Thoracic aorta (tissue), 2 donors: ENCODE results near the gene XRCC6. TPM values are rescaled to one million over a fixed set of nuclear protein-coding genes. Genes with fewer than 3 reads are reported as not detected.
"Not testable (repeated sequence)": the region's sequence is repeated elsewhere in the genome, so short reads cannot be mapped to it uniquely, and the experiment has no call there.

Experiments
- ATAC-seq: fragments of 150-250 bp; one replicate; pipeline ENCODE4 v1.8.0; 2017; ENCODE audit warnings: low read depth; ENCODE audit not compliant: insufficient number of reproducible peaks, low FRiP score
- DNase-seq: peaks from one replicate; pipeline ENCODE4 v3.0.0-alpha.2; 2020; ENCODE audit warnings: low spot score
- H3K27ac ChIP-seq, 2 donors: fragments of 200-600 bp; sonication (generic); 1 replicate in 1 of 2; 2 replicates in 1 of 2; pipeline ENCODE4 v1.5.1; 2016; ENCODE audit warnings: mild to moderate bottlenecking in 2 of 2, moderate library complexity in 2 of 2
- H3K27me3 ChIP-seq: fragments of 200-600 bp; sonication (generic); replicated peaks from 2 replicates; pipeline ENCODE4 v1.6.0; 2016; ENCODE audit warnings: mild to moderate bottlenecking; ENCODE audit not compliant: insufficient read depth
- H3K36me3 ChIP-seq: fragments of 200-600 bp; sonication (generic); one replicate; pipeline ENCODE4 v1.5.1; 2016
- H3K4me1 ChIP-seq, 2 donors: fragments of 200-600 bp; sonication (generic); 1 replicate in 1 of 2; 2 replicates in 1 of 2; pipeline versions ENCODE4 v1.5.1 to v1.6.0; 2016; ENCODE audit warnings: low read depth in 2 of 2, mild to moderate bottlenecking in 1 of 2; ENCODE audit not compliant: control insufficient read depth in 1 of 2
- H3K4me3 ChIP-seq: fragments of 200-600 bp; sonication (generic); 2 replicates; pipeline ENCODE4 v1.5.1; 2016; ENCODE audit warnings: mild to moderate bottlenecking
- H3K9me3 ChIP-seq: fragments of 200-600 bp; sonication (generic); 2 replicates; pipeline ENCODE4 v1.5.1; 2016
- total RNA-seq, 2 donors: library from RNA; depleted of rRNA; stranded (reverse); fragments of >200 nt; gene quantifications; one replicate each; pipeline versions ENCODE4 v1.1.0 to v1.2.3, GENCODE V29; 2016
- TF ChIP-seq, protein P1 (sequence below): fragments of 200-600 bp; sonication (generic); IDR thresholded peaks from one replicate; pipeline ENCODE4 v1.5.1; 2019; ENCODE audit warnings: antibody characterized with exemption

The XRCC6 gene
- total RNA-seq, 2 donors from 2014 or later: 126 to 131 TPM

DNA sequence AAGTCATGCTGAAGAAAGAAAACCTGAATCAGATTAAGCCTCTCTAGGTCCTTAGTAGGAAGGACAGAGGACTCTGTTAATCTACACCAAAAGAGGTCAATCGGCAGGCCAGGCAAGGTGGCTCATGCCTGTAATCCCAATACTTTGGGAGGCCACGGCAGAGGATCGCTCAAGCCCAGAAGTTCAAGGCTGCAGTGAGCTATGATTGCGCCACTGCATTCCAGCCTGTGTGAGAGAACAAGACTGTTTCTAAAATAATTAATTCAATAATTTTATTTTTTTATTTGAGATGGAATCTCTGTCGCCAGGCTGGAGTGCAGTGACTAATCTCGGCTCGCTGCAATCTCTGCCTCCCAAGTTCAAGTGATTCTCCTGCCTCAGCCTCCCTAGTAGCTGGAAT lies 4.5 kb downstream of the XRCC6 start:
- no peak for ATAC-seq
- peaks cover 50% of the 10 kb centered on the region for H3K36me3 ChIP-seq

GRCh38 chr22:41631115-41631514 lies 10.0 kb downstream of the XRCC6 start:
- not testable (repeated sequence) for ATAC-seq, H3K4me3 ChIP-seq, H3K4me1 ChIP-seq, DNase-seq, H3K27me3 ChIP-seq, H3K27ac ChIP-seq, H3K9me3 ChIP-seq
- H3K36me3 ChIP-seq: peaks cover 39% of the 10 kb centered on the region

More for the DNA sequence above, 4.5 kb downstream of the XRCC6 start:
- TF ChIP-seq, protein P1, sequence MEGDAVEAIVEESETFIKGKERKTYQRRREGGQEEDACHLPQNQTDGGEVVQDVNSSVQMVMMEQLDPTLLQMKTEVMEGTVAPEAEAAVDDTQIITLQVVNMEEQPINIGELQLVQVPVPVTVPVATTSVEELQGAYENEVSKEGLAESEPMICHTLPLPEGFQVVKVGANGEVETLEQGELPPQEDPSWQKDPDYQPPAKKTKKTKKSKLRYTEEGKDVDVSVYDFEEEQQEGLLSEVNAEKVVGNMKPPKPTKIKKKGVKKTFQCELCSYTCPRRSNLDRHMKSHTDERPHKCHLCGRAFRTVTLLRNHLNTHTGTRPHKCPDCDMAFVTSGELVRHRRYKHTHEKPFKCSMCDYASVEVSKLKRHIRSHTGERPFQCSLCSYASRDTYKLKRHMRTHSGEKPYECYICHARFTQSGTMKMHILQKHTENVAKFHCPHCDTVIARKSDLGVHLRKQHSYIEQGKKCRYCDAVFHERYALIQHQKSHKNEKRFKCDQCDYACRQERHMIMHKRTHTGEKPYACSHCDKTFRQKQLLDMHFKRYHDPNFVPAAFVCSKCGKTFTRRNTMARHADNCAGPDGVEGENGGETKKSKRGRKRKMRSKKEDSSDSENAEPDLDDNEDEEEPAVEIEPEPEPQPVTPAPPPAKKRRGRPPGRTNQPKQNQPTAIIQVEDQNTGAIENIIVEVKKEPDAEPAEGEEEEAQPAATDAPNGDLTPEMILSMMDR: no peak
- Histone ChIP-seq H3K27ac (no peak overlapping the region), H3K4me1 (peaks cover 9 to 11% of the 10 kb centered on the region in 2 donors), H3K9me3 (no peaks in the 10 kb centered on the region), H3K27me3 (no peaks in the 10 kb centered on the region), H3K4me3 (no peak overlapping the region)
- no peak for DNase-seq

- not testable (repeated sequence) for H3K27me3 ChIP-seq, H3K4me3 ChIP-seq, H3K4me1 ChIP-seq, ATAC-seq, DNase-seq, H3K27ac ChIP-seq, H3K9me3 ChIP-seq
- peaks cover 40% of the 10 kb centered on the region for H3K36me3 ChIP-seq
Measured at GRCh38 chr22:41631615-41632014, 10.5 kb downstream of the XRCC6 start.

DNA sequence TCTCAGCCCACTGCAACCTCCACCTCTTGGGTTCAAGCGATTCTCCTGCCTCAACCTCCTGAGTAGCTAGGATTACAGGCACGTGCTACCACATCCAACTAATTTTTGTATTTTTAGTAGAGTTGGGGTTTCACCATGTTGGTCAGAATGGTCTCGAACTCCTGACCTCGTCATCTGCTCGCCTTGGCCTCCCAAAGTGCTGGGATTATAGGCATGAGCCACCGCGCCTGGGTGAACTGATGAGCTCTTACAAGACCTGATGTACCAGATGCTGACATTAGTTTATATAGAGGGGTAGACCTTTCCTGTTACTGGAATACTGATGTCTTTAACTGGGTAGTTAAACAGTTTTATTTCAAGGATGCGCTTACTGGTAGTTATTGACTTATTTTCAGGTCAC lies 13.5 kb downstream of the XRCC6 start:
- H3K27ac ChIP-seq, H3K9me3 ChIP-seq, H3K27me3 ChIP-seq, ATAC-seq, H3K4me3 ChIP-seq, H3K4me1 ChIP-seq, DNase-seq: not testable (repeated sequence)
- H3K36me3 ChIP-seq: peaks cover 34% of the 10 kb centered on the region

DNA sequence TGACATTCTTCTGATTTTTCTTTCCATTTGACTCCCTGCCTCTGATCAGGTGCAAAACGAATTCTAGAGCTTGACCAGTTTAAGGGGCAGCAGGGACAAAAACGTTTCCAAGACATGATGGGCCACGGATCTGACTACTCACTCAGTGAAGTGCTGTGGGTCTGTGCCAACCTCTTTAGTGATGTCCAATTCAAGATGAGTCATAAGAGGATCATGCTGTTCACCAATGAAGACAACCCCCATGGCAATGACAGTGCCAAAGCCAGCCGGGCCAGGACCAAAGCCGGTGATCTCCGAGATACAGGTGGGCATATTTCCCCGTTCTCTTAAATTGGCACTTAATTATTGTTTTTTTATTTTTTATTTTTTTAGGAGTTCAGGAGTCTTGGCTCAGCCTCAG lies 15.4 kb downstream of the XRCC6 start:
- DNase-seq (no peak), ATAC-seq (no peak)
- Histone ChIP-seq H3K27me3 (no peaks in the 10 kb centered on the region), H3K9me3 (no peaks in the 10 kb centered on the region), H3K27ac (no peak overlapping the region), H3K4me1 (no peaks in the 10 kb centered on the region), H3K4me3 (no peak overlapping the region), H3K36me3 (peaks cover 35% of the 10 kb centered on the region)
- TF ChIP-seq, protein P1: no peak

- H3K27ac ChIP-seq, H3K4me3 ChIP-seq, H3K27me3 ChIP-seq, H3K9me3 ChIP-seq, DNase-seq, ATAC-seq, H3K4me1 ChIP-seq: not testable (repeated sequence)
- peaks cover 43% of the 10 kb centered on the region for H3K36me3 ChIP-seq
Measured at GRCh38 chr22:41637623-41638022, 16.5 kb downstream of the XRCC6 start.

DNA sequence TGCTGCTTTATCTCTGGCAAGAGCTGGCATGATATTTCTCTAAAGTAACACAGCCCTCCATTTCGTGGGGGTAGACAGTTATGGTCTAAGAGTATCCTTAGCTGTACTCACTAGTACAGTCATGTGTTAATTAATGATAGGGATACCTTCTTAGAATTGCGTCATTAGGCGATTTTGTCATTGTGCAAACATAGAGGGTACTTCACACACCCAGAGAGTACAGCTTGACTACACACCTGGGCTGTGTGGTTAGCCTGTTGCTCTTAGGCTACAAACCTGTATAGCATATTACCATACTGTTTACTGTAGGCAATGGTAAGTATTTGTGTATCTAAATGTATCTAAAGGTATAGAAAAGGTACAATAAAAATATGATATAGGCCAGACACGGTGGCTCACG lies 17.0 kb downstream of the XRCC6 start:
- Histone ChIP-seq H3K27ac (no peak overlapping the region), H3K36me3 (peaks cover 48% of the 10 kb centered on the region), H3K27me3 (no peaks in the 10 kb centered on the region), H3K9me3 (no peaks in the 10 kb centered on the region), H3K4me1 (no peaks in the 10 kb centered on the region), H3K4me3 (no peak overlapping the region)
- TF ChIP-seq, protein P1: no peak
- DNase-seq (no peak), ATAC-seq (no peak)
